ENCODE results near the gene COL4A2. TPM values are rescaled to one million over a fixed set of nuclear protein-coding genes. Genes with fewer than 3 reads are reported as not detected.

The COL4A2 gene
- total and polyA plus RNA-seq, 2 donors, result 465 to 488 TPM

DNA sequence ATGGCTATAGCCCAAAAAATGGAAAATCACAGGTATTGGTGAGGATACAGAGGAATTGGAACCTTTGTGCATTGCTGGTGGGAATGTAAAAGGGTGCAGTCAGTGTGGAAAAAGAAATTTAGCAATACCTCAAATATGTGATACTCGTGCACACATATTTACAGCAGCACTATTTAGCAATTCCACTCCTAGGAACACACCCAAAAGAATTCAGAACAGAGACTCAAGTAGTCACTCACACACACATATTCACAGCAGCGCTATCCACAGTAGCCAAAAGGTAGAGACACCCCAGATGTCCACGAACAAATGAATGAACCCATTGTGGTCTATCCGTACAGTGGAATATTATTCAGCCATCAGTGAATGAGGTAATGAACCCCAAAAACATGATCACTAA lies 114.0 kb downstream of the COL4A2 start:
- 68% methylated on average over 4 of the region's 4 CpGs for WGBS
- no peak for DNase-seq (ENCODE audit: extremely low spot score)
- no peak overlapping the region for H3K4me3 ChIP-seq (ENCODE audit: low read depth, low read length)
- H3K4me1 ChIP-seq (ENCODE audit: insufficient read depth), result peaks cover 2% of the 10 kb centered on the region
- H3K36me3 ChIP-seq (ENCODE audit: insufficient read depth), result no peaks in the 10 kb centered on the region
- H3K27ac ChIP-seq (ENCODE audit: low read depth), result no peak overlapping the region

DNA sequence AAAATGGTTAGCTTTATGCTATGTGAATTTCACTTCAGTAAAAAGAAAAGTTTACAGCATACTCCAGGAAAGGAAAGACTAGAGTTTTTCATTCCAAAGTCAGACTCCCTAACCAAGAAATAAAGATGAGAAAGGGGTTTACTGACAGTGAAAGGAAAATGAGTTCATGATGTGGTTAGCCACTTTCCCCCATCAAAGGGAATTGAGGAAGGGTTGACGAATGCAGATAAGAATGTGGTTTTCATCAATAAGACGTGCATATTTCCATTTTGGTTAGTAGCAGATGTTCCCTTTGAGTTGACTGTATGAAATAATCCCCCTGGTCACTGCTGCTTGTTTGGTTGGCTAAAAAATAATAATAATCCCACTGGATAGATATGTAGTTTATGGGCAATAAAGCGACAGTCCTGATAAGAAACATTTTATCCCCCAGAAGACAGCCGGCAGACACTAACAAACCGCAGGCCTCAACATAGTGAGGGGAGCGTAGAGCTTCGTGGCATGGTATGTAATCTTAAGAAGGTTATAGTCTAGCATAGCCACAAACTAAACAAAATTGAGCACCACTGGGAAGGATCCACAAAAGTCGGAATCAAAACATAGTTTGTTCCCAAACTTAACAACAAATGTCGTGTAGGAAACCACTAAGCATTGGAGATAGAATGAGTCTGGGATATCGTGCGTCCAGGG lies 114.8 kb downstream of the COL4A2 start:
- no peak overlapping the region for H3K4me3 ChIP-seq (ENCODE audit: low read depth, low read length)
- no peaks in the 10 kb centered on the region for H3K36me3 ChIP-seq (ENCODE audit: insufficient read depth)
- H3K27ac ChIP-seq (ENCODE audit: low read depth), result no peak overlapping the region
- H3K4me1 ChIP-seq (ENCODE audit: insufficient read depth), result peaks cover 2% of the 10 kb centered on the region
- no peak for DNase-seq (ENCODE audit: extremely low spot score)
- WGBS, result 39% methylated on average over 11 of the region's 11 CpGs

DNA sequence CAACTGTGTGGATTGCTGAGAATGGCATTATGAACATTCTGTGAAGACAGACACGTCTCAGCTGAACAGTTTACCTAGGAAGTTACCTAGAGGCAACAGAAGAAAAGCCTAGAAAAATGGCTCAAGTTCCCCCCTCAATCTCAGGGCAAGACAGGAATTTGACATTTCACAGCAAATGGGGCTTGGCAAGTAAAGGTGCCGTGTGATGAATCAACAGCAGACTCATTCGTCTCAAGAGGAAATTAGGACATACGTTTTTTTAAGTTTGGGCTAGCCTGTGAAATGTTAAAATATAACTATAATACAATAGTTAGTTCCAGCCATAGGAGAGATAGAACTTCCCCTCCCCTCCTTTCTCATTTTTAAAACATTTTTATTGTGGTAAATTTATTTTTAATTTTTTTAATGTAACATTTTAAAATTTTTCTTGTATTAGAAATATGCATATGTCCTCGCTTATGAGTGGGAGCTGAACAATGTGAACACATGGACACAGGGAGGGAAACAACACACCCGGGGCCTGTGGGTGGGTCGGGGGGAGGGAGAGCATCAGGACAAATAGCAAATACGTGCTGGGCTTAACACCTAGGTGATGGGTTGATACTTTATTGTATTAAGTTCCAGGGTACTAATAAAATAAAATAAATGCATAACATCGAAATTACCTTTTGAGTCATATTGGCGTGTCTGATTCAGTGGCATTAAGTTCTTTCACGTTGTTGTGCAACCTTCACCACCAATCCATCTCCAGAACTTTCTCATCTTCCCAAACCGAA lies 116.0 kb downstream of the COL4A2 start:
- 66% methylated on average over 12 of the region's 12 CpGs for WGBS
- H3K4me3 ChIP-seq (ENCODE audit: low read depth, low read length), result no peak overlapping the region
- no peaks in the 10 kb centered on the region for H3K36me3 ChIP-seq (ENCODE audit: insufficient read depth)
- no peak for DNase-seq (ENCODE audit: extremely low spot score)
- H3K4me1 ChIP-seq (ENCODE audit: insufficient read depth), result peaks cover 2% of the 10 kb centered on the region
- H3K27ac ChIP-seq (ENCODE audit: low read depth), result no peak overlapping the region

DNA sequence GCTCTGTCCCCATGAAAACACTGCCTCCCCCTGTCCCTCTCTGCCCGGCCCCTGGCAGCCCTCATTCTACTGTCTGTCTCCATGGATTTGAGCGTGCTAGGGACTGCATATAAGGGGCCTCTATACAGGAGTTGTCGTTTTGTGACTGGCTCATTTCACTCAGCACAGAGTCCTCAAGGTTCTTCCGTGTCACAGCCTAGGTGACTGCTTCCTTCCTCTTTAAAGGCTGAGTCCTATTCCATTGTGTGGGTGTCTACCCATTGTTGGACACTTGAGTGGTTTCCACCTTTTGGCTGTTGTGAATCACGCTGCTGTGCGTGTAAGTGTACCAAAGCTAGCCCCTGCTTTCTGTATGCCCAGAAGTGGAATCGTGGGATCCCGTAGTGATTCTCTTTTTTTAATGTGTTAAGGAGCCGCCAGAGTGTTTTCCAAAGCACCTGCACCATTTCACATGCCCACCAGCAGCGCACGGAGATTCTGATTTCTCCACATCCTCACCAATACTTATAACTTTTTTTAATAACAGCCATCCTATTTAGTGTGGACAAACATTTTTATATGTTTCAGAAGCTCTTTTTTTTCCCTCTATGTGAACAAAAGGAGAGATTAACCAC lies 116.7 kb downstream of the COL4A2 start:
- Histone ChIP-seq H3K36me3 (ENCODE audit: insufficient read depth) (no peaks in the 10 kb centered on the region), H3K4me1 (ENCODE audit: insufficient read depth) (peaks cover 2% of the 10 kb centered on the region), H3K4me3 (ENCODE audit: low read depth, low read length) (no peak overlapping the region), H3K27ac (ENCODE audit: low read depth) (no peak overlapping the region)
- no peak for DNase-seq (ENCODE audit: extremely low spot score)
- WGBS, result 82% methylated on average over 11 of the region's 11 CpGs

DNA sequence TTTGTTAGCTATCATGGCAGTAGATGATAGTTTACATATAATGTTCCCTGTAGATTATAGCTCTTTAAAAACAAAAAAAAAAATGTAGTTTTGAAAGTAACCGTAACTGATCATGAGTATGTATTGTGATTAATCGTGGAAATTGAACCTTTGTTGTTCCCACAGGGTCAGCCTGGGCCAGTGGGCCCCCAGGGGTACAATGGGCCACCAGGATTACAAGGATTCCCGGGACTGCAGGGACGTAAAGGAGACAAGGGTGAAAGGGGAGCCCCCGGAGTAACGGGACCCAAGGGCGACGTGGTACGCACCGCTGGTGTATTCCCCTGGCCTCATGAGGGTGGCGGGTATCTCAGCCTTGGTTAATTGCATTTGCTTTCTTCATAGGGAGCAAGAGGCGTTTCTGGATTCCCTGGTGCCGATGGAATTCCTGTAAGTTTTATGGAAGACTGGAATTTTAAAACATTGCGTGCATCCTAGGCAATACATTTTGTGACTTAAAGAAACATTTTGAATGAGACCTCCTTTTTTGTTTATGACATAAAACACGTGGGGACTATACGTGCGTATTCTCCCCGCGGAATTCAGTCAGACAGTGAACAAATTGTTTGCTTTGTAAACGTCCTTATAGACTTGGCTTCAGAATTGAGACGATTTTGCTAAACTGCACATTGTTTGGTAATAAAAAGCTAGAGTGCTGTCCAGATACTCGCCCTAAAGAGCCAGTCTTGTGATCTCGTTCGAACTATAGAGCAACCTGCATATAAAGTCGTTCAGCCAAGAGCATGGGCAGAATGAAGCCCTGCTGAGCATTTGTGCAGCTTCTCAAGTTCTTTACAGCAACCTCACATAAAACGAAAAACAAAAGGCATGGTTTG lies 117.7 kb downstream of the COL4A2 start:
- 56% methylated on average over 26 of the region's 26 CpGs for WGBS
- DNase-seq (ENCODE audit: extremely low spot score), result no peak
- no peak overlapping the region for H3K27ac ChIP-seq (ENCODE audit: low read depth)
- H3K36me3 ChIP-seq (ENCODE audit: insufficient read depth), result no peaks in the 10 kb centered on the region
- H3K4me1 ChIP-seq (ENCODE audit: insufficient read depth), result peaks cover 2% of the 10 kb centered on the region
- H3K4me3 ChIP-seq (ENCODE audit: low read depth, low read length), result no peak overlapping the region

DNA sequence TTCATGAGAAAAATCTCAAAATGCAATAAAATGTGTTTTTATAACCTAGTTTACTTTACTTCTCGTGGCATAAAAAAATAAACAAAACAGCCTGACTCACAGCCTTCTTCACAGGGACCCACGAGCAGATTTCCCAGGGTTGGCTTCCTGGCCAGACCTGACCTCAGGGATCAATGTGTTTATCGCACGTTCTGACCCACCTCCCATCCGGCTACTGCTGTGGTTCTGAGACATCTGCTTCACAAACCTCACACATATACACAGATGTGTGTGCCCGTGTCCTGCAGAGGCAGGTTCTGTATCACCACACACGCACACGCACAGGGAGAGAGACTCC lies 118.3 kb downstream of the COL4A2 start:
- DNase-seq (ENCODE audit: extremely low spot score), result no peak
- no peak overlapping the region for H3K27ac ChIP-seq (ENCODE audit: low read depth)
- WGBS, result 43% methylated on average over 8 of the region's 8 CpGs
- H3K4me1 ChIP-seq (ENCODE audit: insufficient read depth), result peaks cover 2% of the 10 kb centered on the region
- no peak overlapping the region for H3K4me3 ChIP-seq (ENCODE audit: low read depth, low read length)
- no peaks in the 10 kb centered on the region for H3K36me3 ChIP-seq (ENCODE audit: insufficient read depth)

DNA sequence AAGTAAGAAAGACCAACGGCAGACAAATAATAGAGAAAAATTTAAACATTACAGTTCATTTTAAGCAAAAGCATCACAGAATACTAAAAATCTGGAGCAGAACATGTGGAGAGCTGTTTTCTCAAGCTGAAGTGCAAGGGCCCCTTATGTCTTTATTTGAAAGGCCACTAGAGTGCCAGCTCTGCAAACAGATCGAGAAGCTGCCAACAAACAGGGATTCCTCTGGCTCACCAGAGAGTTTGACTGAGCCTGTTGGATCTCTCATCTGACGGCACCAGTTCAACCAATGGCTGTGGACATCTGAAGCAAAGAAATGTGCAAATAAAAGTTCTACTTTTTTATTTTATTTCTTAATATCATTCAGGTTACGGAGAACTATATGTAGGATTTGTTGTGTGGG lies 119.7 kb downstream of the COL4A2 start:
- Histone ChIP-seq H3K4me3 (ENCODE audit: low read depth, low read length) (no peak overlapping the region), H3K4me1 (ENCODE audit: insufficient read depth) (peaks cover 2% of the 10 kb centered on the region), H3K27ac (ENCODE audit: low read depth) (no peak overlapping the region), H3K36me3 (ENCODE audit: insufficient read depth) (no peaks in the 10 kb centered on the region)
- WGBS, result 59% methylated on average over 4 of the region's 4 CpGs
- DNase-seq (ENCODE audit: extremely low spot score), result no peak

DNA sequence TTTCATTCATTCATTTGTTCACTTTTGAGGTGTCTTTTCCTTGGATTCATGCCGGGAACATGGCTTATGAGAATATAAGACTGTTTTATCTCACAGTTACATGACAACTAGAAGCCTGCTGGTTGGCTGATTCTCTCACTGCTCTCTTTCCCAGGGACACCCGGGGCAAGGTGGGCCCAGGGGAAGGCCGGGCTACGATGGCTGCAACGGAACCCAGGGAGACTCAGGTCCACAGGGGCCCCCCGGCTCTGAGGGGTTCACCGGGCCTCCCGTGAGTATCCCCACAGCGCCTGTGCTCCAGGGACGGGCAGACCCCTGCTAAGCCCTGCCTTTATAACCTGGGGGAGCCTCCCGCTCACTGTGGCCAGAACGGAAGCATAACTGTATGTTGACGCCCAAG lies 121.2 kb downstream of the COL4A2 start:
- DNase-seq (ENCODE audit: extremely low spot score), result no peak
- Histone ChIP-seq H3K4me1 (ENCODE audit: insufficient read depth) (peaks cover 2% of the 10 kb centered on the region), H3K27ac (ENCODE audit: low read depth) (no peak overlapping the region), H3K36me3 (ENCODE audit: insufficient read depth) (no peaks in the 10 kb centered on the region), H3K4me3 (ENCODE audit: low read depth, low read length) (no peak overlapping the region)
- WGBS, result 83% methylated on average over 13 of the region's 13 CpGs

DNA sequence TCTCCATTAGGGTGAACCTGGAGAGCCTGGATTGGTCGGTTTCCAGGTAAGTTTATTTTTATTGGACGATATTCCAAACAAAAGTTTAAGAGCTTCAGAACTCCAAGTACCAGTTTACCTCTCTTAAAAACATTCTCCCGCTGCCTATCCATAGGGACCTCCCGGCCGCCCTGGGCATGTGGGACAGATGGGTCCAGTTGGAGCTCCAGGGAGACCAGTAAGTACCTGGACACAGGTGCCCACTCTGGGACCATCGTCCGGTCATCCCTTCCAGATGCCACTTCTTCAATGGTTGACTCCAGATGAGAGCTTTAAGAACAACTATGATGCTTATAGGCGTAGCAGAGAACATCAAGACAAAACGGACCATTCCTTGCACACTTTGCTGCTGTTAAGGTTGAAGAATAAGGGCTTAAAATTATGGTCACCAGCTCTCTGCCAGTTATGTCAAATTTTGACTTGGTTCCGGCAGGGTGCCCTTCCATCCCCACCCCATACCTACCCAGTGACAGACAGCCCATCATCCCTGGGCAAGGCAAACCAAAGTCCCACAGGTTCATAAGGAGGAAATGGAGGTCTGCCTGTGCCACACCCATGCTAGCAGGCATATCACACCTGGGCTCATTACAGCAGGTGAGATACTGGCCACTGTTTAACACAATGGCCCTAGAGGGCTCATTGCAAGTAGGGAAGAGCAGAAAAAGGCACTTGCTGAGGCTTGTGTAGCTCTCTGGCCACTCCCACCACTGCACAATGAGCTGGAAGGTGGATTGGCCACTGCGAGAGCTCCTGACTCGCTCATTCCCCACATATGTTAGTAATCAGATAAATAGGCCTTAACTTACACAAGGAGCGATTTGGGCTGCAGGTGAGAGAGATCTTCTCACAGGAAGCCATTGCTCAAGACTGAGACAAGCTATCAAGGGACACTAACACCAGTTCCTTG lies 123.6 kb downstream of the COL4A2 start:
- Histone ChIP-seq H3K36me3 (ENCODE audit: insufficient read depth) (no peaks in the 10 kb centered on the region), H3K27ac (ENCODE audit: low read depth) (no peak overlapping the region), H3K4me3 (ENCODE audit: low read depth, low read length) (no peak overlapping the region), H3K4me1 (ENCODE audit: insufficient read depth) (no peaks in the 10 kb centered on the region)
- 94% methylated on average over 13 of the region's 13 CpGs for WGBS
- no peak for DNase-seq (ENCODE audit: extremely low spot score)

DNA sequence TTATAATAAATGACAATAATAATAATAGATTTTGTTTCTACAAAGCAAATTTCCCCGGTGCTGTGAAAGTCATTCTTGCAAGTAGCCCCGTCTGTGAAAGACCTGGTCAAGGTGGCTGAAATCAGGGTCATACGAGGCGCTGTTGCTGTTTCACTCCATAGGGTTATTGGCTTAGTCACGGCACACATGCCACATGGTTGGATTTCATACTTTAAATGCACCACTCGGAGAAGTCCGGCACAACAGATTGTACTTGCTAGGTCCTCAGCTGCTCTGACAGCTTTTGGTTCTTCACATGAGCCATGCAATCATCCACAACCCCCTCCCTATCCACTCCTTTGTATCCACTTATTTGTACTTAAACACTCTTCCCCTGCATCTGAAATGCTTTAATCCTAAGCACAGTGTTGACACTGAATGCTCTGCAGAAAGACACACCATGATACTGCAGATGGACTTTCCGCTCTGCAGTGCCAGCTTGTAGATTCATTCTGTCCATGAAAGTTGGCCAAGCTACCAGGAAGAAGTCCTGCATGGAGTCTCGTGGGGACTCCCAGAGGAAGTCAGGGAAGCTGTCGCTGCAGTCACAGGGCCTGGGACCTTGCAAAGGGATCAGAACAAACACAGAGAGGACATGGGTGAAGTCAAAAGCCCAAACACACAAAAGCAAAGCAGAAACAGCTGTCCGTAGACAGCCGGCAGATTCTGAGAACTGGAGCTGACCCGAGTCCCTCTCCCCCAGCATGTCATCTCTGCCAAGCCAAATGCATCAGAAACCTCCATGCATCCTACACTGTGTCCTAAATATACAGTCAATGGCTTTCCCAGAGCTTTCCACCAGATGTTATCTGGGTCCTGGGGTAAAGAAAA lies 124.6 kb downstream of the COL4A2 start:
- no peak overlapping the region for H3K27ac ChIP-seq (ENCODE audit: low read depth)
- H3K4me1 ChIP-seq (ENCODE audit: insufficient read depth), result no peaks in the 10 kb centered on the region
- WGBS, result 73% methylated on average over 13 of the region's 13 CpGs
- no peak overlapping the region for H3K4me3 ChIP-seq (ENCODE audit: low read depth, low read length)
- no peak for DNase-seq (ENCODE audit: extremely low spot score)
- H3K36me3 ChIP-seq (ENCODE audit: insufficient read depth), result no peaks in the 10 kb centered on the region

DNA sequence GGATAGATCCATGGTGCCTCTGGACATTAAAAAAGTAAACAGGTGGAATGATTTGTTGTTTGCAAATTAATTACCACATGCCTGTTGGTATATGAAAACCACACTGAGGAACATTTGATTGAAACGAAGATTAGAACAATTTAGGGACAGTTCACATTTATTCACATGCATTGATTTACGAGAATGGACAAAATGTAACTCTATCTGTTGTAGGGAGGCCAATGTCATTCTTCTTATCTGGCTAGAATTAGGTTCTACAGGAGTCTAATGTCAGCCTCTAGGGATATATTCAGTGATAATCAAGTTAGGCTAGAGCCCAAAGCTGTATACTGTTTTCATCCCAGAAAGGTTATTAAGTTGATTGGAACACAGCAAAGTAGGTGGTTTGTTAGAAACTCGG lies 125.4 kb downstream of the COL4A2 start:
- WGBS, result 70% methylated on average over 3 of the region's 3 CpGs
- H3K36me3 ChIP-seq (ENCODE audit: insufficient read depth), result no peaks in the 10 kb centered on the region

DNA sequence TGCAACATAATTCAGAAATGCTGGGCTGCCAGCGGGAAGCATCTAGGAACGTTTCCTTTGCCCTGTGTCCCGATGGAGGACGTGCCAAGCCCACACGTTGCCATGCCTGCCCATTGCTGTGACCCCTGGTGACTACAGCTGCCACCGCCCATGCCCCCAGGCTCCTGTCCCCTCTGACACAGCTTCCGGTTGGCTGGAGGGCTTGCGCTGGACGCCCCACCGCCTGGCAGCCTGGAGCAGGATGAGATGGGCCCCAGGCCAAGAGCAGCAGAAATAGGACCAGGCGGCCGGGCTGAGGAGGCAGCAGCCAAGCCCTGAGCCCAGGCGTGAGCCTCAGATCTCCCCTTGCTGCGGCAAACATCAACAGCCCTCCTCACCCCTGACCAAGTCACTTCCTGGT lies 125.9 kb downstream of the COL4A2 start:
- H3K4me1 ChIP-seq (ENCODE audit: insufficient read depth), result no peaks in the 10 kb centered on the region
- 48% methylated on average over 14 of the region's 14 CpGs for WGBS
- DNase-seq (ENCODE audit: extremely low spot score), result no peak

More for the DNA sequence above, 125.4 kb downstream of the COL4A2 start:
- Histone ChIP-seq H3K4me3 (ENCODE audit: low read depth, low read length) (no peak overlapping the region), H3K27ac (ENCODE audit: low read depth) (no peak overlapping the region), H3K4me1 (ENCODE audit: insufficient read depth) (no peaks in the 10 kb centered on the region)
- no peak for DNase-seq (ENCODE audit: extremely low spot score)

More for the DNA sequence above, 125.9 kb downstream of the COL4A2 start:
- Histone ChIP-seq H3K27ac (ENCODE audit: low read depth) (no peak overlapping the region), H3K4me3 (ENCODE audit: low read depth, low read length) (no peak overlapping the region), H3K36me3 (ENCODE audit: insufficient read depth) (no peaks in the 10 kb centered on the region)

All from urinary bladder (tissue), 4 donors.